GM19468 (cell line): ENCODE results near the gene FBXO31.
"Not testable (repeated sequence)": the region's sequence is repeated elsewhere in the genome, so short reads cannot be mapped to it uniquely, and the experiment has no call there.

Source experiments
- ATAC-seq: cut with Tn5 transposase; IDR thresholded peaks from one replicate; pipeline ENCODE4 v1.9.1; 2021; ENCODE audit warnings: mild to moderate bottlenecking, moderate library complexity, moderate number of reproducible peaks; ENCODE audit not compliant: unreplicated experiment; ENCODE audit errors: extremely low read depth

Gene FBXO31

GRCh38 chr16:87366288-87366687 is 17.3 kb downstream of the FBXO31 start:
- ATAC-seq, result no peak

GRCh38 chr16:87365021-87365713 is 18.4 kb downstream of the FBXO31 start:
- no peak for ATAC-seq

GRCh38 chr16:87363771-87364455 is 19.7 kb downstream of the FBXO31 start:
- no peak for ATAC-seq

GRCh38 chr16:87362828-87363559 is 20.6 kb downstream of the FBXO31 start:
- ATAC-seq, result not testable (repeated sequence)

- no peak for ATAC-seq
Measured at GRCh38 chr16:87361916-87362619, 21.5 kb downstream of the FBXO31 start.

GRCh38 chr16:87360862-87361610 is 22.5 kb downstream of the FBXO31 start:
- no peak for ATAC-seq

- no peak for ATAC-seq
Measured at GRCh38 chr16:87359121-87359520, 24.5 kb downstream of the FBXO31 start.

- ATAC-seq, result no peak
Measured at GRCh38 chr16:87358696-87359095, 24.9 kb downstream of the FBXO31 start.

GRCh38 chr16:87358250-87358649 is 25.3 kb downstream of the FBXO31 start:
- no peak for ATAC-seq

- ATAC-seq, result no peak
Measured at GRCh38 chr16:87356491-87356853, 27.1 kb downstream of the FBXO31 start.

- no peak for ATAC-seq
Measured at GRCh38 chr16:87353613-87354012, 30.0 kb downstream of the FBXO31 start.

GRCh38 chr16:87352818-87353217 is 30.8 kb downstream of the FBXO31 start:
- no peak for ATAC-seq

- no peak for ATAC-seq
Measured at GRCh38 chr16:87351320-87351698, 32.3 kb downstream of the FBXO31 start.

- ATAC-seq, result no peak
Measured at GRCh38 chr16:87350681-87351319, 32.8 kb downstream of the FBXO31 start.

GRCh38 chr16:87350031-87350430 is 33.5 kb downstream of the FBXO31 start:
- ATAC-seq, result no peak

- no peak for ATAC-seq
Measured at GRCh38 chr16:87348616-87349157, 34.9 kb downstream of the FBXO31 start.

GRCh38 chr16:87347932-87348615 is 35.5 kb downstream of the FBXO31 start:
- ATAC-seq, result no peak

- no peak for ATAC-seq
Measured at GRCh38 chr16:87346517-87347060, 37.0 kb downstream of the FBXO31 start.
